OCI-LY7 (cell line): Measurements from ENCODE around the gene HDGFL3. TPM values are rescaled to one million over a fixed set of nuclear protein-coding genes. Genes with fewer than 3 reads are reported as not detected.

ENCODE experiments used
- BruUV-seq: library from RNA; stranded (reverse); fragments of 400-500 nt; replicated peaks from 2 replicates; lab custom pipeline; 2021; lab: Mats Ljungman, UMichigan
- CTCF ChIA-PET: fragments of 300-600 bp; sonication (Branson Sonifier 250); formaldehyde crosslinking; loops from one replicate; lab custom pipeline; 2022; ENCODE audit warnings: antibody characterized with exemption; ENCODE audit not compliant: unreplicated experiment; lab: Charles Lee
- POLR2A ChIA-PET: fragments of 300-600 bp; sonication (Branson Sonifier 250); formaldehyde crosslinking; loops from one replicate; lab custom pipeline; 2022; ENCODE audit warnings: antibody characterized with exemption; lab: Charles Lee
- DNase-seq: peaks from one replicate; pipeline ENCODE4 v3.0.0-alpha.2; 2015; ENCODE audit warnings: low spot score
- H2AFZ ChIP-seq: fragments of 200-600 bp; sonication (generic), shearing (Covaris generic); 2 replicates; pipeline ENCODE4 v1.6.1; 2014; ENCODE audit warnings: mild to moderate bottlenecking, antibody characterized with exemption, low read length, moderate library complexity
- H3K27ac ChIP-seq: fragments of 200-600 bp; sonication (generic); 2 replicates; pipeline ENCODE4 v1.5.1; 2014; ENCODE audit warnings: mixed run types, low read depth, mild to moderate bottlenecking, moderate library complexity, low read length, inconsistent platforms; ENCODE audit not compliant: poor library complexity, severe bottlenecking
- H3K36me3 ChIP-seq: fragments of 200-600 bp; sonication (generic); 2 replicates; pipeline ENCODE4 v1.6.1; 2014; ENCODE audit warnings: mild to moderate bottlenecking, antibody characterized with exemption, low read length, moderate library complexity, mixed read lengths; ENCODE audit not compliant: insufficient read depth
- H3K4me1 ChIP-seq: fragments of 200-600 bp; sonication (generic); 2 replicates; pipeline ENCODE4 v1.5.1; 2014; ENCODE audit warnings: mild to moderate bottlenecking, low read length; ENCODE audit not compliant: insufficient read depth, poor library complexity, severe bottlenecking
- H3K4me2 ChIP-seq: fragments of 200-600 bp; sonication (generic); 2 replicates; pipeline ENCODE4 v1.6.1; 2014; ENCODE audit warnings: mild to moderate bottlenecking, low read length
- H3K4me3 ChIP-seq: fragments of 200-600 bp; sonication (generic); 2 replicates; pipeline ENCODE4 v1.5.1; 2014; ENCODE audit warnings: mild to moderate bottlenecking, low read depth, low read length; ENCODE audit not compliant: poor library complexity, severe bottlenecking
- H3K79me2 ChIP-seq: fragments of 200-600 bp; sonication (generic); 2 replicates; pipeline ENCODE4 v1.6.1; 2016; ENCODE audit warnings: low read depth, mild to moderate bottlenecking, low read length, moderate library complexity, mixed read lengths; ENCODE audit not compliant: insufficient read depth
- H3K9me2 ChIP-seq: fragments of 200-600 bp; sonication (generic); 2 replicates; pipeline ENCODE4 v1.6.1; 2016; ENCODE audit warnings: mild to moderate bottlenecking, low read length, mixed read lengths; ENCODE audit not compliant: insufficient read depth
- H3K9me3 ChIP-seq: fragments of 200-600 bp; sonication (generic); 2 replicates; pipeline ENCODE4 v1.6.1; 2014; ENCODE audit warnings: mild to moderate bottlenecking, mixed run types, low read length, mixed read lengths
- H4K20me1 ChIP-seq: fragments of 200-600 bp; sonication (generic); 2 replicates; pipeline ENCODE4 v1.6.1; 2014; ENCODE audit warnings: mild to moderate bottlenecking, antibody characterized with exemption, low read length, moderate library complexity, mixed read lengths; ENCODE audit not compliant: insufficient read depth
- CTCF ChIP-seq: fragments of 200-600 bp; sonication (generic); conservative IDR thresholded peaks from 2 replicates; pipeline ENCODE4 v1.5.1; 2014; ENCODE audit warnings: mild to moderate bottlenecking, antibody characterized with exemption, low read length, moderate library complexity, mixed read lengths
- EZH2phosphoT487 ChIP-seq: fragments of 200-600 bp; sonication (generic); IDR thresholded peaks from 2 replicates; pipeline ENCODE4 v1.6.1; 2018; ENCODE audit warnings: low read depth, borderline replicate concordance, mild to moderate bottlenecking, mixed run types, antibody characterized with exemption, low read length, moderate library complexity, mixed read lengths
- intact Hi-C: fragments of 100-400 bp; cut with micrococcal nuclease; formaldehyde crosslinking; loops from one replicate; pipeline ENCODE4 v1.10.0; 2022; ENCODE audit not compliant: unreplicated experiment
- total RNA-seq, 2 experiments: library from RNA; depleted of rRNA in 1 of 2; stranded (reverse); fragments of >200 nt in 1 of 2; shearing (Covaris generic) in 1 of 2; gene quantifications; 2 replicates each; pipeline ENCODE4 v1.2.3, GENCODE V29; 2014 to 2022

HDGFL3 gene
- total RNA-seq, 2 experiments from 2014 or later, result 29.3 to 74.4 TPM

- no peak overlapping the region for H3K4me2 ChIP-seq
- H3K36me3 ChIP-seq, result peaks cover 39% of the 10 kb centered on the region
- H2AFZ ChIP-seq, result no peak overlapping the region
- no peak overlapping the region for H3K27ac ChIP-seq
- no peak overlapping the region for H3K4me3 ChIP-seq
- no peaks in the 10 kb centered on the region for H3K79me2 ChIP-seq
- TF ChIP-seq CTCF (no peak), EZH2phosphoT487 (no peak)
- CTCF ChIA-PET, result no interaction called here
- H3K9me2 ChIP-seq, result no peaks in the 10 kb centered on the region
- H4K20me1 ChIP-seq, result no peaks in the 10 kb centered on the region
- BruUV-seq, result no TSS peak
- intact Hi-C loops, result no loop called here
- H3K4me1 ChIP-seq, result no peaks in the 10 kb centered on the region
- no peak for DNase-seq
- H3K9me3 ChIP-seq, result no peaks in the 10 kb centered on the region
- POLR2A ChIA-PET, result interaction anchor here (0.5 to 0.6 kb wide), 2 partner anchors 18 to 29 kb away, joined by 3 read pairs; no protein-coding TSS in a partner anchor
Observed at GRCh38 chr15:83115831-83116565, 91.6 kb downstream of the HDGFL3 start.

- H3K4me2 ChIP-seq, result no peak overlapping the region
- TF ChIP-seq EZH2phosphoT487, result no peak
- no peak for TF ChIP-seq CTCF
- POLR2A ChIA-PET, result no interaction called here
- H3K9me2 ChIP-seq, result no peaks in the 10 kb centered on the region
- intact Hi-C loops, result no loop called here
- no peak overlapping the region for H2AFZ ChIP-seq
- H4K20me1 ChIP-seq, result no peaks in the 10 kb centered on the region
- H3K4me3 ChIP-seq, result no peak overlapping the region
- H3K4me1 ChIP-seq, result no peaks in the 10 kb centered on the region
- CTCF ChIA-PET, result no interaction called here
- H3K27ac ChIP-seq, result no peak overlapping the region
- peaks cover 39% of the 10 kb centered on the region for H3K36me3 ChIP-seq
- no peaks in the 10 kb centered on the region for H3K9me3 ChIP-seq
- no peaks in the 10 kb centered on the region for H3K79me2 ChIP-seq
- no TSS peak for BruUV-seq
- no peak for DNase-seq
Observed at GRCh38 chr15:83115410-83115809, 92.2 kb downstream of the HDGFL3 start.

GRCh38 chr15:83114856-83115255 lies 92.8 kb downstream of the HDGFL3 start:
- Histone ChIP-seq H3K4me3 (no peak overlapping the region), H3K36me3 (peaks cover 38% of the 10 kb centered on the region), H3K79me2 (no peaks in the 10 kb centered on the region), H2AFZ (no peak overlapping the region), H3K4me2 (no peak overlapping the region), H3K9me3 (no peaks in the 10 kb centered on the region), H4K20me1 (no peaks in the 10 kb centered on the region), H3K4me1 (peaks cover 1% of the 10 kb centered on the region), H3K9me2 (no peaks in the 10 kb centered on the region), H3K27ac (no peak overlapping the region)
- no peak for DNase-seq
- ChIA-PET CTCF (no interaction called here), POLR2A (no interaction called here)
- BruUV-seq, result no TSS peak
- intact Hi-C loops, result no loop called here
- TF ChIP-seq CTCF (no peak), EZH2phosphoT487 (no peak)
